Thoracic aorta (tissue), 2 donors: ENCODE measurements around the gene DMRT2. TPM values are rescaled to one million over a fixed set of nuclear protein-coding genes. Genes with fewer than 3 reads are reported as not detected.

Experiments
- ATAC-seq: fragments of 150-250 bp; one replicate; pipeline ENCODE4 v1.8.0; 2017; ENCODE audit warnings: low read depth; ENCODE audit not compliant: insufficient number of reproducible peaks, low FRiP score
- DNase-seq: peaks from one replicate; pipeline ENCODE4 v3.0.0-alpha.2; 2020; ENCODE audit warnings: low spot score
- H3K27ac ChIP-seq, 2 donors: fragments of 200-600 bp; sonication (generic); 1 replicate in 1 of 2; 2 replicates in 1 of 2; pipeline ENCODE4 v1.5.1; 2016; ENCODE audit warnings: mild to moderate bottlenecking in 2 of 2, moderate library complexity in 2 of 2
- H3K27me3 ChIP-seq: fragments of 200-600 bp; sonication (generic); replicated peaks from 2 replicates; pipeline ENCODE4 v1.6.0; 2016; ENCODE audit warnings: mild to moderate bottlenecking; ENCODE audit not compliant: insufficient read depth
- H3K36me3 ChIP-seq: fragments of 200-600 bp; sonication (generic); one replicate; pipeline ENCODE4 v1.5.1; 2016
- H3K4me1 ChIP-seq, 2 donors: fragments of 200-600 bp; sonication (generic); 1 replicate in 1 of 2; 2 replicates in 1 of 2; pipeline versions ENCODE4 v1.5.1 to v1.6.0; 2016; ENCODE audit warnings: low read depth in 2 of 2, mild to moderate bottlenecking in 1 of 2; ENCODE audit not compliant: control insufficient read depth in 1 of 2
- H3K4me3 ChIP-seq: fragments of 200-600 bp; sonication (generic); 2 replicates; pipeline ENCODE4 v1.5.1; 2016; ENCODE audit warnings: mild to moderate bottlenecking
- H3K9me3 ChIP-seq: fragments of 200-600 bp; sonication (generic); 2 replicates; pipeline ENCODE4 v1.5.1; 2016
- total RNA-seq, 2 donors: library from RNA; depleted of rRNA; stranded (reverse); fragments of >200 nt; gene quantifications; one replicate each; pipeline versions ENCODE4 v1.1.0 to v1.2.3, GENCODE V29; 2016
- TF ChIP-seq, protein P1 (sequence below): fragments of 200-600 bp; sonication (generic); IDR thresholded peaks from one replicate; pipeline ENCODE4 v1.5.1; 2019; ENCODE audit warnings: antibody characterized with exemption

Gene DMRT2
- total RNA-seq, 2 donors from 2014 or later, result not detected

GRCh38 chr9:1086517-1086916 lies 36.4 kb downstream of the DMRT2 start:
- no peak for ATAC-seq
- Histone ChIP-seq H3K4me3 (no peak overlapping the region), H3K27ac (no peak overlapping the region), H3K9me3 (no peaks in the 10 kb centered on the region), H3K4me1 (no peaks in the 10 kb centered on the region), H3K27me3 (no peaks in the 10 kb centered on the region), H3K36me3 (no peaks in the 10 kb centered on the region)
- no peak for DNase-seq
- TF ChIP-seq, protein P1, sequence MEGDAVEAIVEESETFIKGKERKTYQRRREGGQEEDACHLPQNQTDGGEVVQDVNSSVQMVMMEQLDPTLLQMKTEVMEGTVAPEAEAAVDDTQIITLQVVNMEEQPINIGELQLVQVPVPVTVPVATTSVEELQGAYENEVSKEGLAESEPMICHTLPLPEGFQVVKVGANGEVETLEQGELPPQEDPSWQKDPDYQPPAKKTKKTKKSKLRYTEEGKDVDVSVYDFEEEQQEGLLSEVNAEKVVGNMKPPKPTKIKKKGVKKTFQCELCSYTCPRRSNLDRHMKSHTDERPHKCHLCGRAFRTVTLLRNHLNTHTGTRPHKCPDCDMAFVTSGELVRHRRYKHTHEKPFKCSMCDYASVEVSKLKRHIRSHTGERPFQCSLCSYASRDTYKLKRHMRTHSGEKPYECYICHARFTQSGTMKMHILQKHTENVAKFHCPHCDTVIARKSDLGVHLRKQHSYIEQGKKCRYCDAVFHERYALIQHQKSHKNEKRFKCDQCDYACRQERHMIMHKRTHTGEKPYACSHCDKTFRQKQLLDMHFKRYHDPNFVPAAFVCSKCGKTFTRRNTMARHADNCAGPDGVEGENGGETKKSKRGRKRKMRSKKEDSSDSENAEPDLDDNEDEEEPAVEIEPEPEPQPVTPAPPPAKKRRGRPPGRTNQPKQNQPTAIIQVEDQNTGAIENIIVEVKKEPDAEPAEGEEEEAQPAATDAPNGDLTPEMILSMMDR, result no peak

DNA sequence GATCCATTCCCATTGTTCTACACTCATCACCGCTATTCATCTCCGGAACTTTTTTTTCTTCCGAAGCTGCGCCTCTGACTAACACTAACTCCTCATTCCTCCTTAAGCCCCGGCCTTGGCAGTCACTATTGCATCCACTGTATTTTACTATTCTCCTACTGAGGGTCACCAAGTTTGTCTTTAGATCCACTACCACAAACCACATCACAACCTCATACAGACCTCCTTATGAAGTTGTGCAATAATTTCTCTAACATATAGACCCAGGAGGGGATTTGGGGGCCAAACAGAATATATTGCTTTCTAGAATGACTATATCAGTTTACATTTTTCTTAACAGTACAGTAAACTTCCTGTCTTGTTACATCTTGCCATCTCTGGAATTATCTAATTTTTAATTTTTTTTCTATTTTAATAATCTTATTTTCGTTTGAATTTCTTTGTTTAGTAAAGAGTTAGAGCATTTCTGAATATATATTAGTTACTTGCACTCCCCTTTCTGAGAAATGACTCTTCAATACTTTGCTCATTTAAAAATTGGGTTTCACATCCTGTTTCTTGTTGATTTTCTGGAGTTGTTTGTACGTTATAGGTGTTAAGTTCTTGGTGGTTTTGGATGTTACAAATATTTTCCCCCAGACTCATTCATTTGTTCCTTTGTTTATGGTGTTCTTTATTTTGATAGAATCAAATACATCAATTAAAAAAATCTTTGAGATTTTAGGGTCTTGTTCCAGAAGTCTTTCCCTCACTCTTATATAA lies 37.1 kb downstream of the DMRT2 start:
- Histone ChIP-seq H3K36me3 (no peaks in the 10 kb centered on the region), H3K4me3 (no peak overlapping the region), H3K9me3 (no peaks in the 10 kb centered on the region), H3K4me1 (no peaks in the 10 kb centered on the region), H3K27ac (no peak overlapping the region), H3K27me3 (no peaks in the 10 kb centered on the region)
- ATAC-seq (no peak), DNase-seq (no peak)
- TF ChIP-seq, protein P1, result no peak

GRCh38 chr9:1094749-1095148 lies 44.6 kb downstream of the DMRT2 start:
- Histone ChIP-seq H3K36me3 (no peaks in the 10 kb centered on the region), H3K4me3 (no peak overlapping the region), H3K27ac (no peak overlapping the region), H3K9me3 (no peaks in the 10 kb centered on the region), H3K27me3 (no peaks in the 10 kb centered on the region), H3K4me1 (no peaks in the 10 kb centered on the region)
- ATAC-seq, result no peak
- TF ChIP-seq, protein P1, result no peak
- no peak for DNase-seq

DNA sequence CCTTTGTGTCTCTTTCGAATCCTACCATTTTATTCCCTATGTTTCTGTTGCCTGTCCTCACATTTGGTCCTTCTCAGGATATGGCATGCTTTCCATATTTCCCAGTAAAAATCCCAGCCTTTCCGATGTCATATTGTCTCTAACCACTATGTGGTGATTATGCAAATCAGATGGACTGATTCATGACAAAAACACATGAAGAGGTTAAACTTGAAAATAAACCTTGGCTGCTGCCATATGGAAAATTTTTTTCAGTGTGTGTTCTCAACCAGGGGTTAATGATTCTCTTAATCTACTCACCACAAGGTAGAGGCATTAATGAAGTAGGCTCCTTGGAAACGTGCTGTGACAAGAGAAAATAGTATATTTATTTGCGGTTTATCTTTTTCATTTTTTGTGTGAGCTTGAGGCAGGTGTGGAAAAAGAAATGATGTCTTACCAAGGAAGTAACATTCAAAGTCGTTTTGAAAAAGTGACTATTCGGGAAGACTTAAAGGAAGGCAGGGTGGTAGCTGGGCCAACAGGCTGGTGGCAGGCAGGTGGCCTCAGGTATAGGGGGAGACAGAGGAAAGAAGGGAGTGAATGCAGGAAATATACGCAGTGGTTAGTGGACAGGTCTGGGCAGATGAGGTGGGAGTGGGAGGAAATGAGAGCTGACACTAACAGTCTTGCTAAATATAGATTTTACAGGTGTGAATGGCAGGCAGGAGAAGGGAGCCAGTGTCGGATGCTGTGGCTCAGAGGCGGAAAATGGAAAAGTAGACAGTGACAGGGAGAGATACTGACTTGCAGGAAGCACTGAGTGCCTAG lies 46.2 kb downstream of the DMRT2 start:
- no peaks in the 10 kb centered on the region for H3K9me3 ChIP-seq
- no peak overlapping the region for H3K4me3 ChIP-seq
- ATAC-seq, result no peak
- TF ChIP-seq, protein P1, result no peak
- H3K27me3 ChIP-seq, result no peaks in the 10 kb centered on the region
- no peak for DNase-seq
- no peak overlapping the region for H3K27ac ChIP-seq
- no peaks in the 10 kb centered on the region for H3K4me1 ChIP-seq
- H3K36me3 ChIP-seq, result no peaks in the 10 kb centered on the region

- Histone ChIP-seq H3K27me3 (no peaks in the 10 kb centered on the region), H3K4me3 (no peak overlapping the region), H3K9me3 (no peaks in the 10 kb centered on the region), H3K36me3 (no peaks in the 10 kb centered on the region), H3K4me1 (no peaks in the 10 kb centered on the region), H3K27ac (no peak overlapping the region)
- ATAC-seq (no peak), DNase-seq (no peak)
- TF ChIP-seq, protein P1, result no peak
Measured at GRCh38 chr9:1098551-1098950, 48.4 kb downstream of the DMRT2 start.
